Kidney epithelial cell (primary cell): ENCODE results near the gene GNB5. TPM values are rescaled to one million over a fixed set of nuclear protein-coding genes. Genes with fewer than 3 reads are reported as not detected.

ENCODE experiments used
- DNase-seq: peaks from one replicate; pipeline ENCODE4 v3.0.0-alpha.2; 2010; ENCODE audit warnings: low read depth
- H3K27me3 ChIP-seq: 2 replicates; pipeline ENCODE4 v1.6.0; 2011; ENCODE audit warnings: low read length; ENCODE audit not compliant: control insufficient read depth, insufficient read depth
- H3K36me3 ChIP-seq: 2 replicates; pipeline ENCODE4 v1.5.1; 2011; ENCODE audit warnings: low read length; ENCODE audit not compliant: control insufficient read depth, insufficient read depth
- H3K4me3 ChIP-seq: 2 replicates; pipeline ENCODE4 v1.5.1; 2011; ENCODE audit warnings: low read depth, mild to moderate bottlenecking, control low read depth, low read length
- CTCF ChIP-seq: IDR thresholded peaks from 2 replicates; pipeline ENCODE4 v1.5.1; 2011; ENCODE audit warnings: mild to moderate bottlenecking, moderate library complexity, low read length, control low read depth, inconsistent platforms; ENCODE audit not compliant: insufficient read depth, poor library complexity, severe bottlenecking
- total RNA-seq: library from RNA; depleted of rRNA; stranded (reverse); fragments of >200 nt; gene quantifications from 2 replicates; pipeline ENCODE4 v1.2.3, GENCODE V29; 2015

GNB5 gene
- total RNA-seq, 1 donor from 2014 or later: 46.7 TPM

GRCh38 chr15:52233405-52233804 is 42.2 kb upstream of the GNB5 start:
- H3K27me3 ChIP-seq: no peaks in the 10 kb centered on the region
- DNase-seq: no peak
- TF ChIP-seq CTCF: no peak

GRCh38 chr15:52232327-52232726 is 41.1 kb upstream of the GNB5 start:
- Histone ChIP-seq H3K27me3 (no peaks in the 10 kb centered on the region), H3K36me3 (no peaks in the 10 kb centered on the region), H3K4me3 (no peak overlapping the region)
- DNase-seq: no peak
- TF ChIP-seq CTCF: no peak

More at GRCh38 chr15:52233405-52233804, 42.2 kb upstream of the GNB5 start:
- no peaks in the 10 kb centered on the region for H3K36me3 ChIP-seq
- no peak overlapping the region for H3K4me3 ChIP-seq

- DNase-seq: no peak
- no peak for TF ChIP-seq CTCF
These were observed 38.9 kb upstream of the GNB5 start for GRCh38 chr15:52230073-52230472.

GRCh38 chr15:52228921-52229320 is 37.7 kb upstream of the GNB5 start:
- no peak for TF ChIP-seq CTCF
- Histone ChIP-seq H3K36me3 (no peaks in the 10 kb centered on the region), H3K4me3 (no peak overlapping the region), H3K27me3 (no peaks in the 10 kb centered on the region)
- DNase-seq: peak; percentile 79

More at GRCh38 chr15:52230073-52230472, 38.9 kb upstream of the GNB5 start:
- Histone ChIP-seq H3K27me3 (no peaks in the 10 kb centered on the region), H3K36me3 (no peaks in the 10 kb centered on the region), H3K4me3 (no peak overlapping the region)

GRCh38 chr15:52227456-52227855 is 36.3 kb upstream of the GNB5 start:
- peak; percentile 79 for TF ChIP-seq CTCF
- no peaks in the 10 kb centered on the region for H3K27me3 ChIP-seq
- H3K36me3 ChIP-seq: peaks cover under 1% of the 10 kb centered on the region
- no peak overlapping the region for H3K4me3 ChIP-seq
- DNase-seq: peak; percentile 81

- Histone ChIP-seq H3K36me3 (peaks cover 1% of the 10 kb centered on the region), H3K27me3 (no peaks in the 10 kb centered on the region), H3K4me3 (no peak overlapping the region)
- DNase-seq: no peak
- no peak for TF ChIP-seq CTCF
These were observed 34.0 kb upstream of the GNB5 start for GRCh38 chr15:52225230-52225629.
